ENCODE measurements around the gene HERC3.

The HERC3 gene

GRCh38 chr4:88722828-88723227 is 130.5 kb downstream of the HERC3 start:
- DNase-seq, result no peak

DNA sequence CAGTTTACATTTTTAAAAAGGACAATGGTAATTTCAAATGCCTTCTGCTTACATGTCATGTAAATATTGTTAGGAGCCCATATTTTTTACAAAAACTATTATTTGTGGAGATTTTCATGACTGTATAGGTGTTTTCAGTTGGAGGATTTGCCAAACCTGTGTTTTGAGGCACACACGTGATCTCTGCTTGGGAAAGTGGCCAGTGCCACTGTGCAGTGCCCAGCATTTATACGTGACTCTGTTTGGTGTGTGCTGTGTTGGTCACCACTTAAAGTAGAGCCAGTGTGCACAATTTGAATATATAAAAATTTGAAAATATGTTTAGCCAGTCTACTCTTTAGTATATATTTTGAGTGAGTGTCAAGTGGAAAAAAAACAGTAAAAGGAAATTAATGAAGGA is 132.1 kb downstream of the HERC3 start:
- DNase-seq, result no peak

DNA sequence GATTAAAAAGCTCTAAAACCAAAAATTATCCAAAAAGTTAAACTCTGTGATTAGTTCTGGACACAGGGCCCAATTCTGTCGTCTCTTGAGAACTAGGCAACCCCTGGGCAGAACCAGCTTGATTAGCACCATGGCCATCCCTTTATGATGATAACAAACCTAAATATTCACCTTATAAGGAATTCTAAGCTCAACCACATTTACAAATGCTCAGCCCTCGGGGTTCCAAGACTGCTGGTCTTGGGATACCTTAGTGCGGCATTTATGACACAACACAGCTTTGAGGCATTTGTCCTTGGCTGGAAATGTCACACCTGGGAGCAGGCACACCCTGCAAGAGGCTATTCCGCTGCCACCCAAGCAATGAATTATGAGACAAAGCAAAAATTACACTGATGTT is 132.9 kb downstream of the HERC3 start:
- no peak for DNase-seq

DNA sequence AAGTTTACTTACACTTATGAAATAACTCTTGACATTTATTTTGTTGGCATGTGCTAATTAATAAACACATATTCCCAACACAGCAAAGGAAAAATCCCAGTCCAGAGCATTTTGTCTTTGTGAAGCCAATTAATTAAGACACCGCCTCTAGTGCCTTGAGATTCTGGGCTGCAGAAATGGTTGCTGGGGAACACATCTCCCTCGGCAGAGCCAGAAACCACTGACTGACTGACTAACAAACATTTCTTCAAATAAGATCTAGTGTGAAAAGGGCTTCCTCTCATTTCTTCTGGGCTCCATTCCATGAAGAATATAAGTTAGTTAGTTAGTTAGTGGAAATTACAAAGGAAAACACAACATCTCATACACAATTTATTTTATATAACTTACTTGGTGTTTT is 133.7 kb downstream of the HERC3 start:
- DNase-seq, result peak in 1 of 2 donors; percentile 39

GRCh38 chr4:88728146-88728545 is 135.9 kb downstream of the HERC3 start:
- DNase-seq, result no peak

DNA sequence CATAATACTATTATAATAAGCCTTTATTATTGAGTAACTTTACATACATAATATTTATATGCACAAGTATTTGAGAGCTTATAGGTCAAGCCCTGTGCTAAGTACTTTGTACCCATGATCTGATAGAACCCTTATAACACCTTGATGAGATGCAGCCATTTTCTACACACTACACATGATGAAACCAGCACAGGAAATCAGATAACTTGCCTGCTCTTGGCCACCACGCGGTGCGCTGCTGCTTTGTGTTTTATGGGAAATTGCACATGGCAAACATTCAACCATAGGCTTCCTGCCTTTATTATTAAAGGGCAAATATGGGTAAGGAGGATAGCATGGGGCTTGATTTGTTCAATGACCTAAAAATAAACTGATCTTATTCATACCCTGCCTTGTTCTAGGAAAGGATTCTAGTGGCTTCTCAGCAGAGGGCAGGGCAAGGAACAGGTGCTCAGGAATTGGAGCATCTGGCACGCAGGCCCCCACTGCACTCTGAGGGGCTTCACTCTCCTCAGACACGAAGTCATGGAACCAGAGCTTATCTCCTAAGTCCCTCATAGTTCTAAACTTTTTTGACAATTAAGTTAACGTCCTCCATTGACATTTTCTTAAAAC is 137.0 kb downstream of the HERC3 start:
- no peak for DNase-seq

DNA sequence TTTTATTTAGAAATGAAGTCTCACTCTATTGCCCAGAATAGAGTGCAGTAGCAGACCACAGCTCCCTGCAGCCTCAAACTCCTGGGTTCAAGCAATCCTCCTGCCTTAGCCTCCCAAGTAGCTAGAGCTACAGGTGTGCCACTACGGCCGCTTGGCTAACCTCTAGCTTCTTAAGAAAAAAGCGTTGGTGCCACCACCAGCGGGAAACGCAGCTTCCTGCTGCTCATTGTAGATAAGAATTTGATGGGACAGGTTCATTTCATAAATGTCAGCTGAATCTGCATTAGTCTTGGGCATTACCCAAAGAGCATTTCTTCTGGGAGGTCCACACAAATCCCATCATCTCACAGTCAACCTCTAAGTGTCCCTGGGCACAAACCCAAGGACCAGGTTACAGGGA is 138.5 kb downstream of the HERC3 start:
- DNase-seq, result no peak

DNA sequence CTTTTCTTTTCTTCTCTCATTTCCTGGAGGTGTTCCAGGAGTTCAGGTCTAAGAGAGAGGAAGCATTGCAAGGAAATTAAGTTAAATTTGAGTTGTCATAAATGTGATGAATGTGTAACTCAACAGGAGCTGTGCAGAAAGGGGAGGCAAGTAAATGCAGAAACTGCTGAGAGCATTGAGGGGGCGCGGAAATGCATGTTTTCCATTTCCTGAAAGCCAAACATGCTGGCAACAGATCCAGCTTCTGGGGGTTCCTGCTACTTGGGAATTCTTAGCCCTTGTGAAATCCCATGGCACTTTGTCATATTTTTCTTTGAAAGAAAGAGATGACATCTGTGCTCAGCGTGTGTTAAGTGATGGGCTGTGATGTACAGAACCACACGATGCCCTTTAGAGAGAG is 139.1 kb downstream of the HERC3 start:
- DNase-seq, result no peak

- no peak for DNase-seq
These were observed 140.6 kb downstream of the HERC3 start for GRCh38 chr4:88732714-88733368.

- DNase-seq, result no peak
These were observed 142.2 kb downstream of the HERC3 start for GRCh38 chr4:88734403-88734949.

DNA sequence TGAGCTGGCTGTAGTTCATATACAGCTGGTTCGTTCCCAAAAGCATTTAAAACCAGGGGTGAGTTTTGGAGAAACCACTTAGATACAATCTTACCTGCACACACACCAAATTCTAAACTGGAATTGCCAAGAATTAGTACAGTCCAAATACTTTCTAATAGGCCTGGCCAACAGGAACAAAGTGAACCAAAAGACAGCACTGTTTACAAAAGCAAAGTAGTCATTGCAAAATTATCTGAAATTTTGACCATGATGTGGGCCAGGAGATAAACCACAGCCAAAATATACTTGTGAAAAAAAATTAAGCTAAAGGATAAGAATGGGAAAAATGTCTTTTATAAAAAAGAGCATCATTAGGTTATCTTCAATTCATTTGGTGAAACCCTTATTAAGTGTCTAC is 143.3 kb downstream of the HERC3 start:
- DNase-seq, result no peak

GRCh38 chr4:88736264-88736663 is 144.0 kb downstream of the HERC3 start:
- no peak for DNase-seq

GRCh38 chr4:88737307-88737941 is 145.1 kb downstream of the HERC3 start:
- no peak for DNase-seq

- no peak for DNase-seq
These were observed 145.9 kb downstream of the HERC3 start for GRCh38 chr4:88738180-88738579.

DNA sequence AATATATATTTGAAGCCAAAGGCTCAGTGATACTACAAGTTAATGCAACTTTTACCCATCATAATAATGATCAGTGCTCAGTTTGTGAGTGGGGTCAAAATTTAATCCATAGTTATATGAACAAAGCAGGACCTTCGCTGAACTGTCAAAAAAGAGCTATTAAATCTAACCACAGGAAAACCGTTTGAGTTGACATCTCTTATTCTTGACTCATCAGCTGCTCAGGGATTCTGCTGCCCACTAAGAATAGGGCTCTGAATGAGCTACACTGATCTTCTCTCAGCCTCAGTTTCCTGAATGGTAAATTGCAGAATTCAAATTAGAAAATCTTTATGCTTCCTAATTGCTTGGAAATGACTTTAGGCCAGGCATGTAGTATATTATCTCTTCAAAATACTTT is 150.3 kb downstream of the HERC3 start:
- no peak for DNase-seq

DNA sequence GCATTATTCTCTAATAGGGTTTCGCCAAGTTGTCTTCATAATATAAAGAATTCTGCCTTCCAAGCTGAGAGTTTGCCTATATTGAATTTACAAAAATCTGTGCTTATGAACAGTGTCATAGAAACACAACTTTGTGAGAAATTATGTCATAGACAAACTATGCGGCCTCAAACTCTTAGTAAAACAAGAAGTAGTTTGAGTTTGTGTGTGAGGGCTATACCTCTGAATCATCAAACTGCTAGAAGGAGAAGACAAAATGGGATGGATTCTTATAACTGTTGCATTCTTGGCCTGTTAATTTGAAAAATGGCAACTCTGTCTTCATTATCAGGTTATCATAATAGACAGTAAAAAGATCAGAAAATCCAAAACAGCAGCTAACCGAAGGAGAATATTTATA is 151.4 kb downstream of the HERC3 start:
- no peak for DNase-seq

DNA sequence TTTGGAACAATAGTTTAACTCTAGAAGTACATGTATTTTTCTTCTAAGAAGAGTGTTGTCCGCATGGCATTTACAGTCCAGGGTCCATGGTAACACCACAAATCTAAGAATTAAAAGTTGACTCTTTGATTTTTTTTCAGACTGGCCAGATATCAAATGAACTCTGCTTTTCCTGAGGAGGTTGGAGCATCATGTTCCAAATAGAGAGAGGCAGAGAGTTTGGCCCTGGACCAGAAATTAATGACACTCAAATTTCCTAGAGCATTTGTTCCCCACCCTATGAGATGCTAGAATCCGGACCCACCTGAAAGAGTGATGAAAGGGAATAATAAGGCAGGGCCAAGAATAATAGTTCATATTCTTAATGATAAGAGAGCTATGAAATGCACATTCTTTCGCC is 152.3 kb downstream of the HERC3 start:
- DNase-seq, result no peak

DNA sequence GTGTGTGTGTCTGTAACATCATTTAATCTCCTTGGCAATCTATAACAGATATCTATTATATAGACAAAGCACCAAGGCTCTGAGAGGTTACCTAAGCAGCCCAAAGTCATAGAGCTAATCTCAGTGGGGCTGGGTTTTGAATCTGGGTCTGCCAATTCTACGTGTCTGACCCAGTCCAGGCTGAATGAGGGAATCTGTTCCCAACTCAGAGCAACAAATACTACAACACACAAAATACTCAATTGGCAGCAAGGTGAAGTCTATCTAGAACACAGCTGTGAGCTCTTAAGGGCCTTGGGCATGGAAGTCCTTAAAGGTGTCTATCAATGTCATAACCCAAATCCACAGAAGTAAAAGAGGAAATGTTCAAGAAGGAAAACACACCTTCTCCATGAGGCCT is 152.9 kb downstream of the HERC3 start:
- no peak for DNase-seq

DNA sequence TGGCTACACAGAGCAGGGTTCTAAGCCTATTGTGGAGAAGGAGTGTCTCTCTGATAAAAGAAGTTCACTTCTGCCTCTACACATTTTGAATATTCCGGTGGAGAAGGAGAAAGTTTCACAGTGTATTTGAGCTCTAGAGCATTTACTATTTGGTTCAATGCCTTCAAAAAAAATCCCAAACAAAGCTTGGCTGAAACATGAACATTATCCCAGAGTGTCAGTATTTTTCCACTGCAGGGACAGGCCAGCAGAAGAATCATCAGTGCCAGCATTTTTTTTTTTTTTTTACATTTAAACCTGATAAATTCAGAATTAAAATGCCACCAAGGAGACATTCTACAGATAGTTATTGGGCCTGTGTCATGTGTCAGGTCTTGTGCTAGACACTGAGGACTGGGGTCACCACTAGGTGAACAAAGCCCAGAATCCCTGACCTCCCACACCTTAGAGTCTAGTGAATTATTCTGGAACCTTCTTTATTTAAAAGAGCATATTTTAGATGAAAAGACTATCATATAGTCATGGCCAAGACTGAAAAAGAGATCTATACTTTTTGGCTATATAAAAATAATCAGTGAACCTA is 153.4 kb downstream of the HERC3 start:
- DNase-seq, result no peak

- DNase-seq, result no peak
These were observed 153.9 kb downstream of the HERC3 start for GRCh38 chr4:88746206-88746605.

GRCh38 chr4:88747351-88747750 is 155.1 kb downstream of the HERC3 start:
- no peak for DNase-seq

GRCh38 chr4:88750369-88750768 is 158.1 kb downstream of the HERC3 start:
- DNase-seq, result no peak

DNA sequence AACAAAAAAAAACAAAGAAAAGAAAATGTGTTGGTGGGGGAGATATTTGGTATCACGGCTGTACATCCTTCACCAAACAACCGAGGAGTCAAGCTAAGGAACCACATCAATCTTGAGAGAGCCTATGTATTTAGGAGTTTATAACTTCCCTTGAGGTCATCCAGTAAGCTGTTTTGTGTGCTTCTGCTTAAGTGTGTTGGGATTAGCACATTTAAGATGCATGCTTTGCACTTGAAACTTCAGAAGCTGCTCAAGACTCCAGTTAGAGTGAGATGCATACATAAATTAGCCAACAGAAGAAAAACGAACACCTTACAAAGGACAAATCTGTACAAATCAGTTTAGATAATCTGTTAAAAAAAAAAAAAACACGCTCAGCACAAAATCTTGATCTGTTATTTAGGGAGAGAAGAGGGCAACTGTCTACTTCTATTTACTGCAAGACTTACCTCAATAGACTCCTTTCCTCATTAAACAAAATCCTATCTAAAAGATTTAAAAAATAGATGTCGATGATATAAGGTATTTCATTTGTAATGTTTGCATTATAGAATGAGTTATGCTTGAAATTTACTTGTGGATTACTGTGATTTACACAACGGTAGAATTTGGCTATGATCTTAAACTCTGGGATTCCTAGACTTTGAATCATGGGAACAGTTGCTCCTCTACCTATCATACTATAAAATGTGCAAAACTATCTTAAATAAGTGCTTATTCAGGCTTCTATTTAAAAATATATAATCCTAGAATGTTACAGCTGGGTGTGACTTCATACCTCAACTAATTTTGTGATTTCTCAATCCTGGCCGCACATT is 159.2 kb downstream of the HERC3 start:
- no peak for DNase-seq
